HG03064 (cell line): Measurements from ENCODE around the gene AMPD2.

Experiments used
- ATAC-seq: cut with Tn5 transposase; IDR thresholded peaks from one replicate; pipeline ENCODE4 v1.9.1; 2021; ENCODE audit warnings: low read depth; ENCODE audit not compliant: unreplicated experiment

AMPD2 gene

DNA sequence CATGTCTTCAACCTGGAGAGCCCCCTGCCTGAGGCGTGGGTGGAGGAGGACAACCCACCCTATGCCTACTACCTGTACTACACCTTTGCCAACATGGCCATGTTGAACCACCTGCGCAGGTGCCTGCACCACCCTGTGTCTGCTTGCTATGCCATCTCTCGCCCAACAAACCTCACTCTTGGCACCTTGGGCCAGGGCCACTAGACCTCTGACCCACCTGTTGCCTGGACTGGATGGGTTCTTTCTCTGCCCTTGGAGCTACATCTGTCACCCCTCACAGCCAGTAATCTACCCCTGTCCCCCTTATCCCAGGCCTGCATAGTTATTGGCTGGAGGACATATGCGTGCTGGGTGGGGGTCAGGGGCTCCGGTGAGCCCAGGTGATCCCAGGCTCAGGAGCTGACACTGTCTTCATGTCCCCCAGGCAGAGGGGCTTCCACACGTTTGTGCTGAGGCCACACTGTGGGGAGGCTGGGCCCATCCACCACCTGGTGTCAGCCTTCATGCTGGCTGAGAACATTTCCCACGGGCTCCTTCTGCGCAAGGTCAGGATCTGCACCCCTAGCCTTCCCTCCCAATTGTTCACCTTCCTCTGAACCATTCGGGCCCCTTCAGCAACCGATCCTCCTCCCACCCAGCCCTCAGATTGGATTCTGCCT, 9.9 kb downstream of the AMPD2 start:
- ATAC-seq = no peak

DNA sequence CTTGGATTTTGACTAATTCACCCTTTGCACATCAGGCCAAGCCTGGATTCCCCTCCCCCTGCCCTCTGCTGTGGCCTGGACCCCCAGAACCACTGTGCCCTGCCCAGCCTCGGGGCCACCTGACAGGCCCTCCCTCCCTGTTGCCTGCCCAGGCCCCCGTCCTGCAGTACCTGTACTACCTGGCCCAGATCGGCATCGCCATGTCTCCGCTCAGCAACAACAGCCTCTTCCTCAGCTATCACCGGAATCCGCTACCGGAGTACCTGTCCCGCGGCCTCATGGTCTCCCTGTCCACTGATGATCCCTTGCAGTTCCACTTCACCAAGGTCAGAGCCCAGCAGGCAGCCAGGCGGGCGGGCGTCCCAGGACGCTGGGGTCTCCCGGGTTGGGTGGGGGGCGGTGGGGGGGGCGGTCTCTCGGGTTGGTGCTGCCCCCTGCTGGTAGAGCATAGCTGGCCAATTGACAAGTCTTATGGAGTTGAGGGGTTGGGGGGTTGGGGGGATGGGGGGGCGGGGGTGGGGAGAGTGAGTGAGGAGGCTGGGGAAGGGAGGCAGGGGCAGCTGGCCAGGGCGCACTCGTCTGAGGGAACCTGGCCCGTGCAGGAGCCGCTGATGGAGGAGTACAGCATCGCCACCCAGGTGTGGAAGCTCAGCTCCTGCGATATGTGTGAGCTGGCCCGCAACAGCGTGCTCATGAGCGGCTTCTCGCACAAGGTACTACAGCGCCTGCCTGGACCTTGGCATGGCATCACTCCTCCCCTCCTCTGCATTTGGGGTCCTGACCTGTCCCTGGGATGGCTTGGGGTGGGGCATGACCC, 10.7 kb downstream of the AMPD2 start:
- ATAC-seq = no peak

DNA sequence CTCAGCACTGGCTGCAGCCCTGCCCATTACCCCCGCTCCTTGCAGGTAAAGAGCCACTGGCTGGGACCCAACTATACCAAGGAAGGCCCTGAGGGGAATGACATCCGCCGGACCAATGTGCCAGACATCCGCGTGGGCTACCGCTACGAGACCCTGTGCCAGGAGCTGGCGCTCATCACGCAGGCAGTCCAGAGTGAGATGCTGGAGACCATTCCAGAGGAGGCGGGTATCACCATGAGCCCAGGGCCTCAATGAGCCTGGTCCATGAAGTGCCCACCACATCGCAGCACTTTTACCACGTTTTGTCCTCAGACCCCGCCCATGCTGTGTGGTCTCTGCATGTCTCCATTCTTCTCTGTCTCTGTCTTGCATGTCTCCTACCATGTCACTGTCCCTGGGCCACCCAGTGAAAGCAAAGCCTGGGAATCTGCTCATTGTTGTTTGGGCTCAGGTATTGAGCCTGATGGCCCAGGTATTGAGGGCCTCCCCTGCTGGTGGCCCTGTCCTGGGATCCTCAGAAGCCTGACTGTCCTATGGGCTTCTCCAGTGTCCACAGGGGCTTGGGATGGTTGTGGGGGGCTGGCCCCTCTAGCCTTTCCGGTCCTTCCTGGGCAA, 11.4 kb downstream of the AMPD2 start:
- no peak for ATAC-seq

DNA sequence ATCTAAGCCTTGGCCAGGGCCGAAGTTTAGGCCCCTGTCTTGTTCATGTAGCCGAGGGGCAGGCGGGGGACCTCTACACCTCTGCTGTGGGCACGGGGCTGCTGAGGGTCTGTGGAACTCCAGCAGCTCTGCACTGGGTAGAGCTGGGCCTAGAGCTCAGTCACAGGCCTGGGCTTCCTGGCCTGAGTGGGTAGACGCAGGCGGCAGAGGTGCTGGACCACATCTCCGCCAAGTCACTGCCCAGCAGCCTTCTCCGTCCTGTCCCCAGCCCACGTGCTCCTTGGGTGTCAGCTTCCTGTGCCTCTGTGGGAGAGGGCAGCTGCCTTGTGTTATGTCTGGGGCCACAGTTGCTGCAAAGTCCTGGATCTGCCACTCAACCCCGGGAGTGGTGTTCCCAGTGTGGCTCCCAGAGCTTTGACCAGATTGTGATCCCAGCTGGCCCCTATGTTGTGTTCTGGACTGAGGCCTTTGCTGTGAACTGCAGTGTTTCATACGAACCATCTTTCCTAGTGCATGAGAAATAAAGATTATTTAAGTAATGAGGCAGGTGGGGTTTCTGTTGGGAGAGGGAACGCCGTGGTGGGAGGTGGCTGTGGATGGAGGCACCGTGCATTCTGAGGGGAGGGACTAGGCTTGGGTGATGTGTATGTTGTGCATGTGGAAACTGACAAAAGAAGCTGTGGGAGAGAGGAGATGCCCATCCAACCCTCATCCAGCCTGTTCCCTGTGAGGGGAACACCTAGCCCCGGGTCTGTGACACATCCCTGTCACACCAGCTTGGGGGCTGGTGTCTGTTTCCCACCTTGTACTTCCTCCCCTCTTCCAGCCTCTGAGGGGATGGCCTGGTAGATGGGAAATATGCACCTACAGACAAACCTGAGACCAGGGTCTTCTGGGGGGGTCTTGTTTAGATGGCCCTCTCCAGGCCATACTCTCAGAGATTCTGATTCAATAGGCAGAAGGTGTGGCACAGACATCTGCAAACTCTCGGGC, 12.2 kb downstream of the AMPD2 start:
- ATAC-seq = no peak

DNA sequence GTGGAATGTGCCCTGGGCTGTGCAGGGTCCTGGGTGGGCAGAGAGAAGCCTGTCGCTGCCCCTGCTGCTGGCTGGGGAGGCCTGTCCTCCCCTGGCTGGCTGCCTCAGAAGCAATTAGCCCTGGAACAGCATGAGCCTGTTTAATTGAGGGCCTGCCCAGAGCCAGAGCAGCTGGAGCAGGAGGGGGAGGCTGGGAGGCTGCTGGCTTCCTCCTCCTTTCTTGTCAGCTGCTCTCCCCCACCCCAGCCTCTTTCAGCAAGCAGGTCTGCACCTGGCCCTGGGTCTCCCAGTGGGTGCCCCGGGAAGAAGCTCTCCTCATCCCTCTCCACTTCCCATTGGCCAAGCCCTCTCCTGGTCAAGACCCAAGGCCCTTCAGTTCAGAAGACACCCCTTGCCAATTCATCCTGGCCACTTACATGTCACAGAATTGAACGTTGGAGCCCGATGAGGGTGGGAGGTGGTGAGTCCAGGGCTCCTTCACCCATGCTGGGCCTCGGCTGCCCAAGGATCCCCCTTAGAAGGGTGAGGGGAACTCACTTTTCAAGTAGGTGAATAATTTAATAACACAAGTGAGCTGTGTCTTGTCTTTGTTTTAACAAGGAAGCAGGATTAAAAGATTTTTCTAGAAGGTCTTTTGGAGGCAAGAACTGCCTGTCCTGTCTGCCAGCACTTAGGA, 13.2 kb downstream of the AMPD2 start:
- ATAC-seq = no peak

DNA sequence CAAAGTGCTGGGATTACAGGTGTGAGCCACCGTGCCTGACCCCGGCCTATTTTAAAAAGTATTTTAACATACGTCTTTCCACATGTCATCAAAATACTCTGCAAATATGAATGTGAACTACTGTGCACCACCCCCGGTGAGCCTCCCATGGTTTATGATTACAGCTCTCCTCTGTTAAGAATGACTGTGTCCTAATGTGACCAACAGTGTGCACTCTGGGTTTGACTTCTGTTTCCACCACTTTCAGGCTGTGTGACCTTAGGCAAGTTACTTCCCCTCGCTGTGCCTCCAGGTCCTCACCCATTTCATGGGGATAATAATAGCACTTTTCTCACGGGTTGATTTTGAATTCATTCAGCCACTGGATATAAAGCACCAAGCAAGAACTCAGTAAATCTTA, 14.7 kb downstream of the AMPD2 start:
- ATAC-seq = no peak

- no peak for ATAC-seq
Measured at GRCh38 chr1:109634771-109635750, 15.4 kb downstream of the AMPD2 start.

DNA sequence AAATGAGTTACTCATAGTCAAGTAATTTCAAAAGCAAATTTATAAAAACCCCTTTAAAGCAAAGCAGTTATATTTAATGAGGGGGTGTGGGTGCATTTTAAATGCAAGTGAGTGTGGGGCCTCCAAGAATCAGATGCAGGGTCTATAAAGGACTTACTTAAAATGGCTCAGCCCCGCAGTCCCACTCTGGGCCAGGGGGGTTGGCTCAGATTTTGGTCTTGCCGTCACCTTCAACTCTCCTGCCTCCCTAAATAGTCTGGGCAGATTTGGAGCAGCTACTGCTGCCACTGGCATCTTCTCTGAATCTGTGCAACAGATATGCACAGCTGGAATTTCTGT, 16.2 kb downstream of the AMPD2 start:
- no peak for ATAC-seq

DNA sequence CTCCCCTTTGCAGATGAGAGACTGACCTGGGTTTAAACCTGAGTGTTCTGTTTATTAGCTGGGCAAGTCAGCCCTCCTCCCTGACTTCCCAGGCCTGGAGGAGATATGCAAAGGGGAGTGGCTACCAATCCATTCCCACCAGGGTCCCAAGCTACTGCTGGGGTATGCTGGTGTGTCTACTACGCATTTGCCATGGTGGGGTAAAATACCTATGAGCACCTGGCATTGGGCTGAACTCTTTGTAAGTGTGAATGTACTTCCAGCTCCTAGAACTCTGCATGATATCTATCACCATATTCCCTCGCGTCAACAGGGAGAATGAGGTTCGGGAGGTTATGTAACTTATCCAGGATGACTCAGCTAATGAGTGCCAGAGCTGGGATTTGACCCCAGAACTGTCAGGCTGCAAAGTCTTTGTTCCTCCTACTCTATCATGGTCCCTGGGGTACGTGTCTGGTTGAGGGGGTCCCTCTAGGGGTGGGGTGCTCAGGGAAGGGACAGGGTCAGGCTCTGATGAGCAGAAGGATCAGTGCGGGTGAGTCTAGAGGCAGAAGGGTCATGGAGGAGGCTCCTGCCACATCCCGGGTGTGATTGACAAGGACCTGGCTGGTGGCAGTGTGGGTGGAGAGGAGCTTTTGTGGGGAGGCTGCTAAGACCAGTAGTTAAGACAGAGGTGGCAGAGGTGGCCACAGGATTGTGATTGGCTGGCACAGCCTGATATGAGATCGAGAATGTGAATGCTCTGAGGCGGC, 16.7 kb downstream of the AMPD2 start:
- no peak for ATAC-seq

DNA sequence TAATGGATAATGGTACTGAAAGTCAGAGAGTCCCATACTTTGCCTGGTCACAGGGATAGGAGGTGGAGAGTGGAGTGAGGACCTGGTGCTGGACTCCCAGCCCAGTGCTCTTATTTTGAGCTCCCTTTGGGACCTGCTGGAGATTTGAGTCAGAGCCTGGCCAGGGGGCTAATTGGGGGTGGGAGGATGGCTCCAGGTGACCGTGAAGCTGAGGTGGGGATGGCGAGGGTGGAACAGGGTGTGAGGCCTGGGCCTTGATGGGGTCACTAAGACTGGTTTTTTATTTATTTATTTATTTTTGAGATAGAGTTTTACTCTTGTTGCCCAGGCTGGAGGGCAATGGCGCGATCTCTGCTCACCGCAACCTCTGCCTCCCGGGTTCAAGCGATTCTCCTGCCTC, 17.8 kb downstream of the AMPD2 start:
- no peak for ATAC-seq

- ATAC-seq = no peak
Measured at GRCh38 chr1:109639063-109639840, 19.6 kb downstream of the AMPD2 start.

GRCh38 chr1:109639841-109640184, 20.2 kb downstream of the AMPD2 start:
- no peak for ATAC-seq

DNA sequence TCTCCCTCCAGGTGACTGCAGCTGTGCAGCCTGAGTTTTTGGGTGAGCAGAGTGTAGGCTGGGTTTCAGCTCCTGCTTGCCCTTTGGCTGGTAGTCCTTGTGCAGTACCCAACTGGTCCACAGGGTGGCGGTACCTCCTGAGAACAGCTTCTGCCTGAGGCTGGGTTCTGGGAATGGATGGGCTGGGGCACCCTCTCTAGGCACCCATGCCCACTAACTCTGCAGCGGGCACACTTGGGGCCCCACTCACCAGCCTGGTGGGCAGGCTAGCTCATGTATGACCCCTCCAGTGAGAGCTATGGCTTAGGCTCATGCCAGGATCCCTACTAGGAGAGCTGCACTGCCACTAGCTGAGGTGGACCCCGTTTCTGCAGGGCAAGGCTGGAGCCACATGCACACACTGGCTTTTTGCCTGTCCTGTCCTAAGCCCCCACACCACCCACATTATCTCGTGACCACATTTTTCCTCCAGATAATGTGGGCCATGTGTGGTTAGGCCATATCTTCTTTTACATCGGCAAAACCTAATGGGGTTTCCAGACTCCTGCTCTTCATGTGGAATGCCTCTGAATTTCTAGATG, 20.7 kb downstream of the AMPD2 start:
- ATAC-seq = no peak

DNA sequence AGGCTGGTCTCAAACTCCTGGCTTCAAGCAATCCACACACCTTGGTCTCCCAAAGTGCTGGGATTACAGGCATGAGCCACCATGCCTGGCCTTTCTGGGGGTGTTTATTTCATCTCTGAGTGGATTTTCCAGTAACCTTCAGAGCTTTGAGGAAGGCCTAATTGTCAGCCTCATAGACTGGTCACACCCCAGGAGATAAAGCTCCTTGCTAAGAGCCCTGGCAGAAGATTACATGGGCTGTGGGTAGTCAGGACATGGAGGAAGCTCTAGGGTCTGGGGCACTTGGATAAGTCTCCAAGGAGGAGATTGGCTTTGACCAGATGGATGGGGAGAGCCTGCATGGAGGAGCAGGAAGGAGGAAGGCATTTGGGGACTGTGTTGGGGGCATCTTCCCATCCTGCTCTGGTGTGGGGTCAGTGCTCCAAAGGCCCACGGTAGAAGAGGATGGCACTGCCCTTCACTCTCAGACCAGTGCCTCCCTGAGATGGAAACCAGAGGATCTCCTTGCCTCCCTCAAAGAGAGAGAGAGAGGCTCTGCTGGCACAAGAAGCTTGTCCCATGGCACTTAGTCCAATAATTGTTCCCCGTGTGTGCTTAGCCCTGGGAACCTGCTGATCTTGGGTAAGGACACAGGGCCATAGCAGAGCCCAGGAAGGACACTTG, 21.6 kb downstream of the AMPD2 start:
- ATAC-seq = no peak

DNA sequence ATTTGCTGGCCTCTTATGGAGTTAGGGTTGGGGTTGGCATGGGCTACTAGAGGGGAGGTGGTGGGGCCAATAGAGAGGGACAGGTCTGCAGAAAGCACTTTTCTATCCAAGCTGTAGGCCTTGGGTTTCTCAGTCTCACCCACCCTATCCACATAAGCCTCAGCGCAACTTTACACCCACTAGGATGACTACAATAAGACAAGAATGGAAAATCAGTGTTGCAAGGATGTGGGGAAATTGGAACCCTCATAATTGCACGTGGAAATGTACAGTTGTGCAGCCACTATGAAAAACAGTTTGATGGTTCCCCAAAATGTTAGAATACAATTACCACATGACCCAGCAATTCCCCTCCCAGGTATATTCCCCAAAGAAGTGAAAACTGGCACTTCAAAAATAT, 22.2 kb downstream of the AMPD2 start:
- ATAC-seq = no peak

DNA sequence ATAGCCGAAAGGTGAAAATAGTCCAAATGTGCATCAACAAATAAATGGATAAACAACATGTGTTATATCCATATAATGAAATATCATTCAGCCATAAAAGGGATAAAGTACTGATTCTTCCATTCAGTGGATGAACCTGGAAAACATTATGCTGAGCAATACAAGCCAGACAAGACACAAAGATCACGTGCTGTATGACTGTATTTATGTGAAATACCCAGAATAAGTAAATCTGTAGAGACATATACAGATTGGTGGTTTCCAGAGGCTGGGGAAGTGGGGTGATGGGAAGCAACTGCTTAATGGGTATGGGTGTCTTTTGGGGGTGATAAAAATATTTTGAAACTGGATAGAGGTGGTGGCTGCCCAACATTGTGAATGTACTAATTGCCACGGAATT, 23.0 kb downstream of the AMPD2 start:
- no peak for ATAC-seq
